Astrocyte (in vitro differentiated cells and primary cell): ENCODE measurements around the gene PCTP. TPM values are rescaled to one million over a fixed set of nuclear protein-coding genes. Genes with fewer than 3 reads are reported as not detected.

Experiments used
- DNase-seq: peaks from one replicate; pipeline ENCODE4 v3.0.0-alpha.2; 2010; ENCODE audit warnings: low read depth
- FAIRE-seq: peaks from 2 replicates; lab custom pipeline; 2011; peaks lifted over from hg19 to GRCh38; lab: Jason Lieb, UNC
- H2AFZ ChIP-seq: 2 replicates; pipeline ENCODE4 v1.6.0; 2012; ENCODE audit warnings: low read depth, low read length, inconsistent platforms
- H3K27ac ChIP-seq: 2 replicates; pipeline ENCODE4 v1.5.1; 2011; ENCODE audit warnings: low read depth, low read length, inconsistent platforms
- H3K27me3 ChIP-seq: 2 replicates; pipeline ENCODE4 v1.6.0; 2011; ENCODE audit warnings: low read length, inconsistent platforms; ENCODE audit not compliant: insufficient read depth
- H3K36me3 ChIP-seq: 2 replicates; pipeline ENCODE4 v1.5.1; 2011; ENCODE audit warnings: low read length, inconsistent platforms; ENCODE audit not compliant: insufficient read depth
- H3K4me1 ChIP-seq: 2 replicates; pipeline ENCODE4 v1.5.1; 2011; ENCODE audit warnings: low read length, inconsistent platforms; ENCODE audit not compliant: insufficient read depth
- H3K4me2 ChIP-seq: 2 replicates; pipeline ENCODE4 v1.6.0; 2012; ENCODE audit warnings: low read length, inconsistent platforms
- H3K4me3 ChIP-seq: 2 replicates; pipeline ENCODE4 v1.5.1; 2011; ENCODE audit warnings: low read depth, mild to moderate bottlenecking, low read length, inconsistent platforms; ENCODE audit not compliant: insufficient read depth
- H3K79me2 ChIP-seq: 2 replicates; pipeline ENCODE4 v1.6.0; 2012; ENCODE audit warnings: mild to moderate bottlenecking, low read length, inconsistent platforms; ENCODE audit not compliant: insufficient read depth
- H3K9ac ChIP-seq: 2 replicates; pipeline ENCODE4 v1.6.0; 2012; ENCODE audit warnings: mild to moderate bottlenecking, low read length, inconsistent platforms
- H3K9me3 ChIP-seq: 2 replicates; pipeline ENCODE4 v1.5.1; 2012; ENCODE audit warnings: low read depth, mild to moderate bottlenecking, low read length, inconsistent platforms; ENCODE audit not compliant: insufficient read depth
- H4K20me1 ChIP-seq: 2 replicates; pipeline ENCODE4 v1.6.0; 2012; ENCODE audit warnings: low read length, inconsistent platforms; ENCODE audit not compliant: insufficient read depth
- H3K27ac Mint-ChIP-seq: one replicate; pipeline ENCODE4 v1.8.0; 2021; ENCODE audit warnings: mild to moderate bottlenecking, mixed read lengths; ENCODE audit not compliant: unreplicated experiment
- H3K27me3 Mint-ChIP-seq: one replicate; pipeline ENCODE4 v1.8.0; 2021; ENCODE audit warnings: low read depth, mixed read lengths; ENCODE audit not compliant: unreplicated experiment
- H3K36me3 Mint-ChIP-seq: one replicate; pipeline ENCODE4 v1.8.0; 2021; ENCODE audit warnings: low read depth, mixed read lengths; ENCODE audit not compliant: unreplicated experiment
- H3K4me1 Mint-ChIP-seq: one replicate; pipeline ENCODE4 v1.8.0; 2021; ENCODE audit warnings: low read depth, mixed read lengths; ENCODE audit not compliant: unreplicated experiment
- H3K4me3 Mint-ChIP-seq: one replicate; pipeline ENCODE4 v1.8.0; 2021; ENCODE audit warnings: mild to moderate bottlenecking, moderate library complexity, mixed read lengths; ENCODE audit not compliant: unreplicated experiment
- H3K9me3 Mint-ChIP-seq: one replicate; pipeline ENCODE4 v1.8.0; 2021; ENCODE audit warnings: mild to moderate bottlenecking, mixed read lengths; ENCODE audit not compliant: unreplicated experiment
- EZH2 ChIP-seq: IDR thresholded peaks from 2 replicates; pipeline ENCODE4 v1.6.1; 2012; ENCODE audit warnings: mild to moderate bottlenecking, low read length, inconsistent platforms; ENCODE audit not compliant: insufficient read depth
- total RNA-seq: library from RNA; stranded (reverse); gene quantifications from 2 replicates; pipeline ENCODE4 v1.2.1, GENCODE V29; 2021
- TF ChIP-seq, protein P1 (sequence below): IDR thresholded peaks from 2 replicates; pipeline ENCODE4 v1.5.1; 2011; ENCODE audit warnings: low read depth, mild to moderate bottlenecking, inconsistent platforms, low read length, moderate library complexity; ENCODE audit not compliant: insufficient read depth

PCTP gene
- total RNA-seq, 1 donor from 2014 or later: 16.4 TPM

DNA sequence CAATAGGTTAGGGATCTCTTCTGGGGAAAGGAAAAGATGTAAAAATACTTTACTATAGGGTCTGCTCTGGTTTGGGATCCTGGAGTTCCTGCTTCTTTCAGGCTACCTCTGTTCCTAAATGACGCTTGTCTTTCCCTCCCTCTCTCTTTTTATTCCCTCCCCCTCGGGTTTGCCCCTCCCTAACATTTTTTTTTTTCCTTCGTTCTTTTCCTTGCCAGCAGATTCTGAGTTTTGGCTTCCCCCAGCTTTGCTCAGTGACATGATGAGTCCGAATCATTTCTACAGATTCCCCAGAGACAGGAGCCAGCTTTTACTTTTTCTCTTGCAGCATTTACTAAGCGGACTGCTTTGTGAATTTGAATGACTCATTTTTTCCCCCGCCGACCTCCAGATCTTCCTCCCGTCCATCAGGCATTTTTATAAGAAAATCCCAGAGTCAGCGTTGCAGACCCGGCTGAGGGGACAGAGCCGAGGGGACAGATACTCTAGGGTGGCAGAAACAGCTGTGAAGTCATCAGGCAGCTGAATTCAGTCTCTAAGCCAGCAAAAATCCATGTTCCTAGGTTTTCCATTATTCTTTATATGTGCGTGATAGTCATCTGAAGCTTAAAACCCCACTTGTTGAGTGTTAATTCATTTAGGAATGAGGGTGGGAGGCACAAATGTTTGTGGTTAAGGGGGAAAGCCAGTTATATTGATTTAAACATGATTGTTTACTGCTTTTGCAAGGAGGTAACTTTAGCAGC is 27.9 kb upstream of the PCTP start, which contains the start of gene TMEM100:
TSS of gene TMEM100 (minus strand) at position 123 of the 746 bp plus-strand sequence. CDS start 1,794 bp downstream, outside the sequence.
- Histone ChIP-seq H4K20me1 (no peaks in the 10 kb centered on the region), H3K9me3 (no peaks in the 10 kb centered on the region), H2AFZ (peak within 1 kb of the TSS; percentile 29), H3K9ac (peak within 1 kb of the TSS; percentile 62), H3K27ac (peak within 1 kb of the TSS; percentile 16), H3K4me2 (peak within 1 kb of the TSS; percentile 89), H3K4me3 (peak within 1 kb of the TSS; percentile 48), H3K4me1 (peaks cover 35% of the 10 kb centered on the region), H3K79me2 (no peaks in the 10 kb centered on the region), H3K36me3 (no peaks in the 10 kb centered on the region), H3K27me3 (no peaks in the 10 kb centered on the region)
- Mint-ChIP-seq H3K36me3 (no peaks in the 10 kb centered on the region), H3K27ac (peak within 1 kb of the TSS; percentile 89), H3K27me3 (no peaks in the 10 kb centered on the region), H3K4me3 (peak within 1 kb of the TSS; percentile 82), H3K4me1 (peaks cover 38% of the 10 kb centered on the region), H3K9me3 (no peaks in the 10 kb centered on the region)
- FAIRE-seq (no peak), DNase-seq (peak; percentile 84)
- TF ChIP-seq, protein P1, sequence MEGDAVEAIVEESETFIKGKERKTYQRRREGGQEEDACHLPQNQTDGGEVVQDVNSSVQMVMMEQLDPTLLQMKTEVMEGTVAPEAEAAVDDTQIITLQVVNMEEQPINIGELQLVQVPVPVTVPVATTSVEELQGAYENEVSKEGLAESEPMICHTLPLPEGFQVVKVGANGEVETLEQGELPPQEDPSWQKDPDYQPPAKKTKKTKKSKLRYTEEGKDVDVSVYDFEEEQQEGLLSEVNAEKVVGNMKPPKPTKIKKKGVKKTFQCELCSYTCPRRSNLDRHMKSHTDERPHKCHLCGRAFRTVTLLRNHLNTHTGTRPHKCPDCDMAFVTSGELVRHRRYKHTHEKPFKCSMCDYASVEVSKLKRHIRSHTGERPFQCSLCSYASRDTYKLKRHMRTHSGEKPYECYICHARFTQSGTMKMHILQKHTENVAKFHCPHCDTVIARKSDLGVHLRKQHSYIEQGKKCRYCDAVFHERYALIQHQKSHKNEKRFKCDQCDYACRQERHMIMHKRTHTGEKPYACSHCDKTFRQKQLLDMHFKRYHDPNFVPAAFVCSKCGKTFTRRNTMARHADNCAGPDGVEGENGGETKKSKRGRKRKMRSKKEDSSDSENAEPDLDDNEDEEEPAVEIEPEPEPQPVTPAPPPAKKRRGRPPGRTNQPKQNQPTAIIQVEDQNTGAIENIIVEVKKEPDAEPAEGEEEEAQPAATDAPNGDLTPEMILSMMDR: no peak
- no peak for TF ChIP-seq EZH2

DNA sequence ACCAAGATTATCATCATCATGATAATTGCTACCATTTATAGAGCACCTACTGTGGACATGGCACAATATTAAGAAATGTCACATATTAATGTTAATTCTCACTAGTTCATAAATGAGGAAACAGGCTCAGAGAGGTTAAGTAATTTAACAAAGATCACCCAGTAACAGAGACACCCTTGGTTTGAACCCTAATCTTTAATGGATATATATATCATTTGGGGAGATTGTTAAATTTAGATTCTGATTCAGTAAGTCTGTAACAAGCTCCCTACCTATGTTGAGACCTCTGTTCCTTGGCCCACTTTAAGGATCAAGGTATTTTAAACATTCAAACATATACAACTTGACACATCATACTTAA is 27.4 kb upstream of the PCTP start:
- H3K27ac Mint-ChIP-seq: peak overlapping the region; percentile 89
- FAIRE-seq: no peak
- Histone ChIP-seq H3K36me3 (no peaks in the 10 kb centered on the region), H4K20me1 (no peaks in the 10 kb centered on the region), H3K27ac (no peak overlapping the region), H3K4me2 (peak overlapping the region; percentile 89), H3K4me1 (peaks cover 35% of the 10 kb centered on the region), H3K27me3 (no peaks in the 10 kb centered on the region), H3K9ac (peak overlapping the region; percentile 62), H3K79me2 (no peaks in the 10 kb centered on the region), H2AFZ (no peak overlapping the region), H3K4me3 (no peak overlapping the region), H3K9me3 (no peaks in the 10 kb centered on the region)
- no peaks in the 10 kb centered on the region for H3K27me3 Mint-ChIP-seq
- peaks cover 38% of the 10 kb centered on the region for H3K4me1 Mint-ChIP-seq
- no peaks in the 10 kb centered on the region for H3K9me3 Mint-ChIP-seq
- DNase-seq: no peak
- TF ChIP-seq, protein P1: no peak
- TF ChIP-seq EZH2: no peak
- peak overlapping the region; percentile 82 for H3K4me3 Mint-ChIP-seq
- H3K36me3 Mint-ChIP-seq: no peaks in the 10 kb centered on the region

DNA sequence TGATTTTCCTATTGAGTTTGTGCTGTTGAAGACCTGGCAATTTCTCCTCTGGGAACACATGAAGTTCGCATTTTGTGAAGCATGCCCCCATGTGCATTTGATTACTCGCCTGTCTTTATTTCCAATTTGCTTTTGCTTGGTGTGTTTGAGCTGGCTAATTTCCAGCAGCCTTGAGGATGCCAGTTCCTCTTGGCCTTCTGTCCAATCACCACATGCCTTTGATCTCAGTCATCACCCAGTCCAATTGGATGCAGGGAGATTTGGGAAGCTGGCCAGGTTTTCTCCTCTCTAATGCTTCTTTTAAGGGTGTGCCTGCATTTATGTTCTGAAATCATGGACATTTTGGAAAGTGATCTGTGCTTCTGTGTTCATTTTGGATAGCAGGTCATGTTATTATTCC is 24.4 kb upstream of the PCTP start:
- Histone ChIP-seq H3K9me3 (no peaks in the 10 kb centered on the region), H4K20me1 (no peaks in the 10 kb centered on the region), H3K9ac (no peak overlapping the region), H3K4me1 (peaks cover 35% of the 10 kb centered on the region), H3K79me2 (no peaks in the 10 kb centered on the region), H3K4me2 (peak overlapping the region; percentile 58), H3K36me3 (no peaks in the 10 kb centered on the region), H3K27ac (no peak overlapping the region), H3K27me3 (no peaks in the 10 kb centered on the region), H3K4me3 (no peak overlapping the region), H2AFZ (peak overlapping the region; percentile 12)
- TF ChIP-seq, protein P1: no peak
- no peak for TF ChIP-seq EZH2
- no peaks in the 10 kb centered on the region for H3K9me3 Mint-ChIP-seq
- H3K4me3 Mint-ChIP-seq: no peak overlapping the region
- peak; percentile 92 for FAIRE-seq
- no peak overlapping the region for H3K27ac Mint-ChIP-seq
- no peaks in the 10 kb centered on the region for H3K36me3 Mint-ChIP-seq
- DNase-seq: peak; percentile 91
- peaks cover 31% of the 10 kb centered on the region for H3K4me1 Mint-ChIP-seq
- no peaks in the 10 kb centered on the region for H3K27me3 Mint-ChIP-seq
